AG04449 (cell line): ENCODE results near the gene TSGA10IP.

Source experiments
- CTCF ChIA-PET: fragments of 350-600 bp; formaldehyde crosslinking; extraction: SDS; loops from one replicate; lab custom pipeline; 2021; ENCODE audit warnings: antibody characterized with exemption; lab: Yijun Ruan, JAX
- POLR2A ChIA-PET: fragments of 400-600, 350-600 bp; formaldehyde crosslinking; extraction: SDS; loops from one replicate; lab custom pipeline; 2020; ENCODE audit warnings: antibody characterized with exemption, inconsistent platforms; lab: Yijun Ruan, JAX
- DNase-seq: peaks from one replicate; pipeline ENCODE4 v3.0.0-alpha.2; 2010; ENCODE audit warnings: low read depth, low spot score
- H3K4me3 ChIP-seq: 2 replicates; pipeline ENCODE4 v1.5.1; 2011; ENCODE audit warnings: low read depth, mild to moderate bottlenecking, control low read depth, low read length
- TF ChIP-seq, protein P1 (sequence below): IDR thresholded peaks from one replicate; pipeline ENCODE4 v1.5.1; 2011; ENCODE audit warnings: mild to moderate bottlenecking, moderate library complexity, low read length, control low read depth, inconsistent platforms; ENCODE audit not compliant: insufficient read depth; ENCODE audit errors: missing control alignments

TSGA10IP gene

DNA sequence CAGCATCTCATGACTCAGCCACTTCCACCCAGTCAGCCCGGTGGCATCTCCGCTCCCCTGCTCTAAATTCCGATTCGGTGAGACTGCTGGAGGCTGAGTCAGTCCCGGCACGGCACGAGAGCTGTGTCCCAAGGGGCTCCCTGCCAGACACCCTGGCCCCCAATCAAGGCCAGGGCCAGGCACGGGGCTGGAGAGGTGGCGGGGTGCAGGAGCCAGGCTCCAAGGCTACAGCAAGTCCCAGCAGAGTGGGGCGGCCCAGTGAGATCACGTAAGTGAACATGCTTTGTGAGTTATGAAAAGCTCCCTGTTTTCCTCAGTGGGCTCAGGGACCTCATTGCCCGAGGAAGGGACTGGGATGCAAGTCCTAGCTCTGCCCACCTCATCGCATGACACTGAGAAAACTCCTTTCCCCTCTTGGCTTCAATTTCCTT is 29.4 kb upstream of the TSGA10IP start:
- peak; percentile 89 for DNase-seq
- TF ChIP-seq, protein P1, sequence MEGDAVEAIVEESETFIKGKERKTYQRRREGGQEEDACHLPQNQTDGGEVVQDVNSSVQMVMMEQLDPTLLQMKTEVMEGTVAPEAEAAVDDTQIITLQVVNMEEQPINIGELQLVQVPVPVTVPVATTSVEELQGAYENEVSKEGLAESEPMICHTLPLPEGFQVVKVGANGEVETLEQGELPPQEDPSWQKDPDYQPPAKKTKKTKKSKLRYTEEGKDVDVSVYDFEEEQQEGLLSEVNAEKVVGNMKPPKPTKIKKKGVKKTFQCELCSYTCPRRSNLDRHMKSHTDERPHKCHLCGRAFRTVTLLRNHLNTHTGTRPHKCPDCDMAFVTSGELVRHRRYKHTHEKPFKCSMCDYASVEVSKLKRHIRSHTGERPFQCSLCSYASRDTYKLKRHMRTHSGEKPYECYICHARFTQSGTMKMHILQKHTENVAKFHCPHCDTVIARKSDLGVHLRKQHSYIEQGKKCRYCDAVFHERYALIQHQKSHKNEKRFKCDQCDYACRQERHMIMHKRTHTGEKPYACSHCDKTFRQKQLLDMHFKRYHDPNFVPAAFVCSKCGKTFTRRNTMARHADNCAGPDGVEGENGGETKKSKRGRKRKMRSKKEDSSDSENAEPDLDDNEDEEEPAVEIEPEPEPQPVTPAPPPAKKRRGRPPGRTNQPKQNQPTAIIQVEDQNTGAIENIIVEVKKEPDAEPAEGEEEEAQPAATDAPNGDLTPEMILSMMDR, result no peak
- ChIA-PET POLR2A (interaction anchor here (0.6 to 7.1 kb wide), 12 partner anchors 10 to 129 kb away, joined by 3 to 127 read pairs (median 8); partner anchors contain the start of genes CCDC85B, CFL1, FIBP and FOSL1), CTCF (interaction anchor here (1.1 to 2.8 kb wide), 5 partner anchors 14 to 56 kb away, joined by 3 to 40 read pairs (median 6); partner anchors contain the start of genes CCDC85B, FIBP and MUS81)
- peak overlapping the region; percentile 38 for H3K4me3 ChIP-seq

DNA sequence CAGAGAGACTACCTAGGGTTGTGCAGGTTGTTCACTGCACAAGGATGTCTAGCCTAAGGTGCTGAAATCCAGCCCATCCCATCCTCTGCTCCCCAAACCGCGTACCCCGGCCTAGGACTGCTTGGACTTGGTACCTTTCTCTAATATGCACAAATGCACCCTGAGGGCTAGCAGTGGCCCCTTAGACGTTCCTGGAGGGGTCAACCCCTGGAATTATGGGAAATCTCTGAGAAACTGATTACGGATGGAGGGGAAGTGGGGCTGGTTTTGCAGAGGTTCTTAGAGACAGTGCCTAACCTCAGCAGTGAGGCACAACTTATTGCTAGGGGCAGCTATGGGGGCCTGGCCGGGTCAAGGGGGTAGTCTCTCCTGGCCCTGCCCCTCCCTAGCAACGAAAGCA is 28.9 kb upstream of the TSGA10IP start:
- no peak for DNase-seq
- TF ChIP-seq, protein P1, result no peak
- CTCF ChIA-PET, result interaction anchor here (1.1 to 2.8 kb wide), 5 partner anchors 15 to 56 kb away, joined by 3 to 40 read pairs (median 6); partner anchors contain the start of genes CCDC85B, FIBP and MUS81
- H3K4me3 ChIP-seq, result peak overlapping the region; percentile 38
- POLR2A ChIA-PET, result interaction anchor here (1.0 to 7.1 kb wide), 10 partner anchors 9 to 129 kb away, joined by 3 to 127 read pairs (median 10); partner anchors contain the start of genes CCDC85B, CFL1, FIBP and FOSL1

DNA sequence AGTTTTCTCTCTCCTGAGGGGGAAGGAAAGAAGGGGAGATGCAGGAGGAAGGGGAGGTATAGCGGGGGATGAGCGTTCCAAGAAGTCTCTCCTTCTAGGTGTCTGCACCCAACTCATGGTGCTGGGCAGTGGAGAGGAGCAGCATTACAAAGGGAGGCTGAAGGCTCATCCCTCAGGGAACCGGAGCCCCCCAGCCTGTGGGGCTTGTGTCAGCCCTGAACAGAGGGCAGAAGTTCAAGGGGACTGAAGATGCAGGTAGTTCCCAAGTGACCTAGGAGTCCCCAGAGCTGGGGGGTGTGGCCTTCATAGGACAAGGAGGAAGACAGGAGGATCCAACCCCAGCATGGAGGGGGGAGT is 28.2 kb upstream of the TSGA10IP start:
- peak overlapping the region; percentile 92 for H3K4me3 ChIP-seq
- CTCF ChIA-PET, result interaction anchor here (0.8 to 2.1 kb wide), 5 partner anchors 16 to 58 kb away, joined by 3 to 20 read pairs (median 7); partner anchors contain the start of genes CCDC85B, FIBP and MUS81
- TF ChIP-seq, protein P1, result no peak
- POLR2A ChIA-PET, result interaction anchor here (0.6 to 7.1 kb wide), 4 partner anchors 13 to 26 kb away, joined by 3 to 127 read pairs (median 5); partner anchors contain the start of genes CCDC85B and FIBP
- DNase-seq, result no peak

DNA sequence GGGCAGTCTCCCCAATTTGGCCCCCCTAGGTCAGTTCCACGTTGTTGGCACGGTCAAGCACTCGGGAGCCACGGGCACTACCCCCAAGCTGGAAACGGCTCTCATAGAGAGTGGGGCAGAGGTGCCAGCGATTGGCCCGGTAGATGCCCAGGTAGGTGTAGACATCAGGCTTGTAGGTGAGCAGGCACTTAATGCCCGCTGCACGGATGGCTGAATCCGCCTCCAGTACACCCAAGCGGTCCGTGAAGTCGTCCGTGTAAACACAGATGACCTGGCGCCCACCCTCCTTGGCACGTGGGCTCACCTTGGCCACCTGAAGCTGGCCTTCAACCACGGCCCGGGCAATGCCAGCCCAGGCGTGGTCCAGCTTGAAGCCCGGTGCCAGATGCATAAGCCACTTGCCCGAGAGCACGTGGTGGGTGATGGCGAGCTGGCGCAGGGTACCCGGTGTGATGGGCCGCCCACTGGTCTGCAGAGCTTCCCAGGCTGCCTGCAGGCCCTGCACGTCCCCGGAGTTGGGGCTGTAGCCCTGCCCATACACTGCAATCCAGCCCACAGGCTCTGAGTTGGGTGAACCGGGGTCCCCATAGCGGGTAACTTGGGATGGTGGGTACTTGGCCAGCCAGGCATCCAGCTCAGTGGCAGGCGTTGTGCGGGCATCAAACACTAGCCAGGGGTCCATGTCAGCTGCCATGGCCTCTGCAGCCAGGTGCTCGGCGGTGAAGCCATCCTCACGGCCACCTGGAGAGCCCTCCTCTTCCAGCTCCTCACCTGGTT is 27.7 kb upstream of the TSGA10IP start:
- peak overlapping the region; percentile 92 for H3K4me3 ChIP-seq
- POLR2A ChIA-PET, result interaction anchor here (0.6 to 7.1 kb wide), 6 partner anchors 14 to 33 kb away, joined by 3 to 127 read pairs (median 4); partner anchors contain the start of genes CCDC85B and FIBP
- DNase-seq, result no peak
- TF ChIP-seq, protein P1, result no peak
- CTCF ChIA-PET, result interaction anchor here (0.8 to 2.1 kb wide), 7 partner anchors 16 to 105 kb away, joined by 3 to 20 read pairs (median 6); partner anchors contain the start of genes CCDC85B, FIBP and MUS81

- no peak for DNase-seq
Observed at GRCh38 chr11:65918211-65919140, 26.8 kb upstream of the TSGA10IP start, which contains the start of gene C11orf68. C11orf68 (minus strand) TSS chr11:65919062; CDS start chr11:65919031, 31 bp downstream.

More at GRCh38 chr11:65918211-65919140, 26.8 kb upstream of the TSGA10IP start, which contains the start of gene C11orf68:
- H3K4me3 ChIP-seq, result peak within 1 kb of the TSS; percentile 92
- TF ChIP-seq, protein P1, result no peak
- POLR2A ChIA-PET, result interaction anchor here (0.7 to 7.1 kb wide), 5 partner anchors 15 to 34 kb away, joined by 3 to 127 read pairs (median 4); partner anchors contain the start of genes CCDC85B and FIBP
- CTCF ChIA-PET, result interaction anchor here (0.9 to 2.1 kb wide), 5 partner anchors 17 to 104 kb away, joined by 3 to 20 read pairs (median 7); partner anchors contain the start of genes CCDC85B, FIBP and MUS81
